ENCODE results near the gene CAMK1D. TPM values are rescaled to one million over a fixed set of nuclear protein-coding genes. Genes with fewer than 3 reads are reported as not detected.

Gene CAMK1D
- polyA plus RNA-seq, 2 of the 4 experiments (the other 2 are of a cell fraction) = 6.6 to 12.5 TPM

DNA sequence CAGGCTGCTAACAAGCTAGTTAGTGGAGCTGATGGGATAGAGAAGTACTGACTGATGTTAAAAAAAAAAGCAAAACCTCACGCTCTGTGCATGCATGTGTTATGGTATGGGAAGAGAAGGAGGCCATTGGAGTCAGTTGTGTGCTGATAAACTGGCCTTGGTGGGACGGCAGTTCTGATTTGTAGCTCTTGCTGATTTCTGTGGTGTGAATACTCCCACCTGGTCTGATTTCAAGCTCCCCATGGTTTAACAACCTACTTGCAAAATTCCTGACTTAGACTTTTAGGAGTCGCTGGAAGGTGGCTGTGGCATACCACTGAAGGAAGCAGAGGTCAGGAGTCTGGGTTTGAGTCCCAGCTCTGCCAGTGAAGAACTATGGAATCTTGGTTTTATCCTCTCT lies 15.2 kb downstream of the CAMK1D start:
- Histone ChIP-seq H3K9me3 (no peaks in the 10 kb centered on the region), H3K27ac (no peak overlapping the region), H3K4me1 (no peaks in the 10 kb centered on the region), H3K4me2 (no peak overlapping the region), H3K4me3 (no peak overlapping the region)
- POLR2A ChIA-PET = no interaction called here
- WGBS (ENCODE audit: missing lambda C conversion rate) = 96% methylated on average over 3 of the region's 3 CpGs
- ATAC-seq = no peak
- no peak for FAIRE-seq
- no peak for DNase-seq (ENCODE audit: low read depth in 1 of 2, low spot score in 1 of 2)
- TF ChIP-seq ESRRA (IDR thresholded peaks at IDR 0.05; ENCODE audit: borderline replicate concordance, low read length) (no peak), ZSCAN20 (CRISPR knock-in tag; IDR thresholded peaks at IDR 0.05) (no peak)
- CTCF ChIA-PET = interaction anchor here (0.7 to 1.4 kb wide), 4 partner anchors 14 to 343 kb away, joined by 3 to 5 read pairs (median 4); no protein-coding TSS in a partner anchor

DNA sequence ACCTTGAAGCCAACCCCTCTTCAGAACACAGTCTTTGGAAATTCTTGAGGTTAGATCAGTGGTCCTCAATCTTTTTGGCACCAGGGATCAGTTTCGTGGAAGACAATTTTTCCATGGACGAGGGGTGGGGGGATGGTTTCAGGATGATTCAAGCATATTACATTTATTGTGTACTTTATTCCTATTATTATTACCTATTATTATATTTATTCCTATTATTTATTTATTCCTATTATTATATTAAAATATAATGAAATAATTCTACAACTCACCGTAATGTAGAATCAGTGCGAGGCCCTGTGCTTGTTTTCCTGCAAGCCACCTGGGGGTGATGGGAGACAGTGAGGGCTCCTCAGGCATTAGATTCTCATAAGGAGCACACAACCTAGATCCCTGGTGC lies 17.9 kb downstream of the CAMK1D start:
- no peak for ATAC-seq
- no peaks in the 10 kb centered on the region for H3K9me3 ChIP-seq
- no peak for FAIRE-seq
- DNase-seq (ENCODE audit: low read depth in 1 of 2, low spot score in 1 of 2) = no peak
- ChIA-PET CTCF (interaction anchor here (0.7 to 1.0 kb wide), 2 partner anchors 9 to 152 kb away, joined by 4 to 5 read pairs; no protein-coding TSS in a partner anchor), POLR2A (no interaction called here)
- H3K4me3 ChIP-seq = no peak overlapping the region
- H3K4me2 ChIP-seq = no peak overlapping the region
- no peaks in the 10 kb centered on the region for H3K4me1 ChIP-seq
- TF ChIP-seq HOXB5 (CRISPR knock-in tag; IDR thresholded peaks at IDR 0.05) (no peak), ZFP36 (IDR thresholded peaks at IDR 0.05; ENCODE audit: borderline replicate concordance, partially characterized antibody) (no peak)
- 91% methylated on average over 4 of the region's 4 CpGs for WGBS (ENCODE audit: missing lambda C conversion rate)
- H3K27ac ChIP-seq = no peak overlapping the region

DNA sequence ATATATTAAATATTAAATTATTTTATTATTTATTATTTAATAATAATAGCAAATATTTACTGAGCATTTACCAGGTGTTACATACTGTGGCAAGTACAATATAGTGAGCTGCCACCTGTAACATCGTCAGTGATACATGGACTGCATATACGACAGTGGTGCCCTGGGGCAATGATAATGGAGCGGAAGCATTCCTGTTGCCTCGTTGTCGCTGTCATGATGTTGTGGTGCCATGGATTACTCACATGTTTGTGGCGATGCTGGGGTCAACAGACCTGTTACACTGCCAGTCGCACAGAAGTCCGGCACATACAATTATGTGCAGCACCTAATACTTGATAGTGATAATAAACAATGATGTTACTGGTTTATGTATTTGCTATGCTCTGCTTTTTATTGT lies 20.6 kb downstream of the CAMK1D start:
- no peak for FAIRE-seq
- H3K4me1 ChIP-seq = no peaks in the 10 kb centered on the region
- no peak overlapping the region for H3K27ac ChIP-seq
- no peak overlapping the region for H3K4me3 ChIP-seq
- H3K9me3 ChIP-seq = no peaks in the 10 kb centered on the region
- no peak overlapping the region for H3K4me2 ChIP-seq
- ATAC-seq = no peak
- TF ChIP-seq, protein P1, sequence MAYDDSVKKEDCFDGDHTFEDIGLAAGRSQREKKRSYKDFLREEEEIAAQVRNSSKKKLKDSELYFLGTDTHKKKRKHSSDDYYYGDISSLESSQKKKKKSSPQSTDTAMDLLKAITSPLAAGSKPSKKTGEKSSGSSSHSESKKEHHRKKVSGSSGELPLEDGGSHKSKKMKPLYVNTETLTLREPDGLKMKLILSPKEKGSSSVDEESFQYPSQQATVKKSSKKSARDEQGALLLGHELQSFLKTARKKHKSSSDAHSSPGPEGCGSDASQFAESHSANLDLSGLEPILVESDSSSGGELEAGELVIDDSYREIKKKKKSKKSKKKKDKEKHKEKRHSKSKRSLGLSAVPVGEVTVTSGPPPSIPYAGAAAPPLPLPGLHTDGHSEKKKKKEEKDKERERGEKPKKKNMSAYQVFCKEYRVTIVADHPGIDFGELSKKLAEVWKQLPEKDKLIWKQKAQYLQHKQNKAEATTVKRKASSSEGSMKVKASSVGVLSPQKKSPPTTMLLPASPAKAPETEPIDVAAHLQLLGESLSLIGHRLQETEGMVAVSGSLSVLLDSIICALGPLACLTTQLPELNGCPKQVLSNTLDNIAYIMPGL (CRISPR knock-in tag; IDR thresholded peaks at IDR 0.05; ENCODE audit: borderline replicate concordance) = no peak
- no peak for TF ChIP-seq EHMT2 (IDR thresholded peaks at IDR 0.05; ENCODE audit: low read depth)
- TF ChIP-seq ZSCAN20 (CRISPR knock-in tag; IDR thresholded peaks at IDR 0.05) = no peak
- TF ChIP-seq KDM5A (IDR thresholded peaks at IDR 0.05) = no peak
- no peak for TF ChIP-seq FOSB (CRISPR knock-in tag; IDR thresholded peaks at IDR 0.05)
- no peak for TF ChIP-seq POLR2A (IDR thresholded peaks at IDR 0.05; ENCODE audit: low read length)
- no peak for TF ChIP-seq RNF2 (IDR thresholded peaks at IDR 0.05; ENCODE audit: borderline replicate concordance, low read depth)
- no peak for TF ChIP-seq CBX8 (IDR thresholded peaks at IDR 0.05)
- TF ChIP-seq ESRRA (IDR thresholded peaks at IDR 0.05; ENCODE audit: borderline replicate concordance, low read length) = no peak
- WGBS (ENCODE audit: missing lambda C conversion rate) = 94% methylated on average over 8 of the region's 8 CpGs
- DNase-seq (ENCODE audit: low read depth in 1 of 2, low spot score in 1 of 2) = no peak
- POLR2A ChIA-PET = no interaction called here
- CTCF ChIA-PET = interaction anchor here (0.6 kb wide), 1 partner anchor 68 kb away, joined by 4 read pairs; no protein-coding TSS in a partner anchor

DNA sequence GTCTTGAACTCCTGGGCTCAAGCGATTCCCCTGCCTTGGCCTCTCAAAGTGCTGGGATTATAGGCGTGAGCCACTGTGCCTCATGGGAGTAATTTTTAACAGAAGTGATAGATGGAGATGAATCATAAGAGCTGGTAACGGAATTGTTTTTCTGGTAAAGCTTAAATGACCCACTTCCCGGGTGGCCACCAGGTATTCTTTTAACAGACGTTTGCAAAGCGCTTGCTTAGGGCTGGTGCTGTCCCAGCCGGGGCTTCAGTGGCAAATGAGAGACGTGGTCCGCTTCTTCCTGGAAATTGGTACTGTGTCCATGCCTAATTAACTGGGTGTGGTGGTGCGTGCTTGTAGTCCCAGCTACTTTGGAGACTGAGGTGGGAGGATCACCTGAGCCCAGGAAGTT lies 23.5 kb downstream of the CAMK1D start:
- DNase-seq (ENCODE audit: low read depth in 1 of 2, low spot score in 1 of 2) = no peak
- no peak for FAIRE-seq
- Histone ChIP-seq H3K9me3 (no peaks in the 10 kb centered on the region), H3K4me3 (no peak overlapping the region), H3K27ac (no peak overlapping the region), H3K4me2 (no peak overlapping the region), H3K4me1 (no peaks in the 10 kb centered on the region)
- TF ChIP-seq NFE2L2 (conservative IDR thresholded peaks at IDR 0.05; ENCODE audit: low read length) (no peak), PHF8 (IDR thresholded peaks at IDR 0.05; ENCODE audit: borderline replicate concordance, low read depth) (no peak), KDM1A (IDR thresholded peaks at IDR 0.05; ENCODE audit: low read depth) (no peak), CEBPB (IDR thresholded peaks at IDR 0.05) (no peak), RNF2 (IDR thresholded peaks at IDR 0.05; ENCODE audit: borderline replicate concordance, low read depth) (no peak), HOXB5 (CRISPR knock-in tag; IDR thresholded peaks at IDR 0.05) (no peak), RAD21 (conservative IDR thresholded peaks at IDR 0.05 in 1 of 2, IDR thresholded peaks at IDR 0.05 in 1 of 2) (no peak), HEYL (CRISPR knock-in tag; IDR thresholded peaks at IDR 0.05) (no peak), NPAS2 (CRISPR knock-in tag; IDR thresholded peaks at IDR 0.05; ENCODE audit: borderline replicate concordance) (no peak), JUNB (IDR thresholded peaks at IDR 0.05) (no peak), ZNF302 (CRISPR knock-in tag; IDR thresholded peaks at IDR 0.05) (no peak), CBX8 (IDR thresholded peaks at IDR 0.05) (no peak), HOXA7 (CRISPR knock-in tag; IDR thresholded peaks at IDR 0.05) (no peak)
- TF ChIP-seq, protein P2, sequence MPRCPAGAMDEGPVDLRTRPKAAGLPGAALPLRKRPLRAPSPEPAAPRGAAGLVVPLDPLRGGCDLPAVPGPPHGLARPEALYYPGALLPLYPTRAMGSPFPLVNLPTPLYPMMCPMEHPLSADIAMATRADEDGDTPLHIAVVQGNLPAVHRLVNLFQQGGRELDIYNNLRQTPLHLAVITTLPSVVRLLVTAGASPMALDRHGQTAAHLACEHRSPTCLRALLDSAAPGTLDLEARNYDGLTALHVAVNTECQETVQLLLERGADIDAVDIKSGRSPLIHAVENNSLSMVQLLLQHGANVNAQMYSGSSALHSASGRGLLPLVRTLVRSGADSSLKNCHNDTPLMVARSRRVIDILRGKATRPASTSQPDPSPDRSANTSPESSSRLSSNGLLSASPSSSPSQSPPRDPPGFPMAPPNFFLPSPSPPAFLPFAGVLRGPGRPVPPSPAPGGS (IDR thresholded peaks at IDR 0.05) = no peak
- TF ChIP-seq, protein P3, sequence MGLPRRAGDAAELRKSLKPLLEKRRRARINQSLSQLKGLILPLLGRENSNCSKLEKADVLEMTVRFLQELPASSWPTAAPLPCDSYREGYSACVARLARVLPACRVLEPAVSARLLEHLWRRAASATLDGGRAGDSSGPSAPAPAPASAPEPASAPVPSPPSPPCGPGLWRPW (IDR thresholded peaks at IDR 0.05) = no peak
- TF ChIP-seq, protein P4, sequence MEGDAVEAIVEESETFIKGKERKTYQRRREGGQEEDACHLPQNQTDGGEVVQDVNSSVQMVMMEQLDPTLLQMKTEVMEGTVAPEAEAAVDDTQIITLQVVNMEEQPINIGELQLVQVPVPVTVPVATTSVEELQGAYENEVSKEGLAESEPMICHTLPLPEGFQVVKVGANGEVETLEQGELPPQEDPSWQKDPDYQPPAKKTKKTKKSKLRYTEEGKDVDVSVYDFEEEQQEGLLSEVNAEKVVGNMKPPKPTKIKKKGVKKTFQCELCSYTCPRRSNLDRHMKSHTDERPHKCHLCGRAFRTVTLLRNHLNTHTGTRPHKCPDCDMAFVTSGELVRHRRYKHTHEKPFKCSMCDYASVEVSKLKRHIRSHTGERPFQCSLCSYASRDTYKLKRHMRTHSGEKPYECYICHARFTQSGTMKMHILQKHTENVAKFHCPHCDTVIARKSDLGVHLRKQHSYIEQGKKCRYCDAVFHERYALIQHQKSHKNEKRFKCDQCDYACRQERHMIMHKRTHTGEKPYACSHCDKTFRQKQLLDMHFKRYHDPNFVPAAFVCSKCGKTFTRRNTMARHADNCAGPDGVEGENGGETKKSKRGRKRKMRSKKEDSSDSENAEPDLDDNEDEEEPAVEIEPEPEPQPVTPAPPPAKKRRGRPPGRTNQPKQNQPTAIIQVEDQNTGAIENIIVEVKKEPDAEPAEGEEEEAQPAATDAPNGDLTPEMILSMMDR (IDR thresholded peaks at IDR 0.05) = no peak
- POLR2A ChIA-PET = no interaction called here
- CTCF ChIA-PET = interaction anchor here (1.0 kb wide), 1 partner anchor 335 kb away, joined by 3 read pairs; no protein-coding TSS in a partner anchor
- 80% methylated on average over 10 of the region's 10 CpGs for WGBS (ENCODE audit: missing lambda C conversion rate)
- ATAC-seq = no peak
